ENCODE data around the gene MRPL21. TPM values are rescaled to one million over a fixed set of nuclear protein-coding genes. Genes with fewer than 3 reads are reported as not detected.

MRPL21 gene
- total and polyA plus RNA-seq, 2 donors (not counting 1 experiment from before 2014, with no cell fraction given): 23.8 to 35.8 TPM

DNA sequence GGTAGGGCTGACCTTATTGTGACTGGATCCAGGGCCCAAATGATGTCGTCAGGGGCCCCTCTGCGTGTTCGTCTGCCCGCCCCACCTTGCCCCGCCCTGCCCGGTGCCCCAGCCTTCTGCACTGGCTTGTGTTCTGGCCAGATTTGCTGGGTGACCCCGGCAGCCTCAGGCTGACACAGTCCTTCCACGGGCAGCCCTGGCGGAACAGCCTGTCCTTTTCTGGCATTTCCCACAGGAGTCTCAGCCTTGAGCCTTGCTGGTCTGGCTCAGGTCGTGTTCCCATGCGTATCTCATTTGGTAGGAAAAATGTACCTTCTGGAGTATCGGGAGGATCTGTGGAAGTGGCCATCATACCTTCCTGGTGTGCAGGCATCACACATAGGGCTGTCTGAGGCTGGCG lies 31.0 kb upstream of the MRPL21 start:
- H3K4me3 Mint-ChIP-seq: no peak overlapping the region
- Histone ChIP-seq H3K36me3 (replicated peaks in 1 of 2; ENCODE audit: control extremely low read depth in 1 of 2, control insufficient read depth in 1 of 2, extremely low read depth in 1 of 2, insufficient read depth in 2 of 2, low read length in 1 of 2) (peaks cover 0 to 57% of the 10 kb centered on the region in 2 experiments), H3K4me1 (ENCODE audit: control insufficient read depth in 2 of 2, insufficient read depth in 2 of 2, low read length in 2 of 2) (no peaks in the 10 kb centered on the region), H4K20me1 (ENCODE audit: control insufficient read depth, insufficient read depth, low read length, poor library complexity, severe bottlenecking) (no peaks in the 10 kb centered on the region), H3K79me2 (ENCODE audit: control insufficient read depth, insufficient read depth, low read length) (no peaks in the 10 kb centered on the region), H3K27ac (ENCODE audit: low read length in 2 of 2) (no peak overlapping the region), H3K4me3 (ENCODE audit: control extremely low read depth in 1 of 5, extremely low read depth in 1 of 5, insufficient read depth in 1 of 5, low read depth in 2 of 5, low read length in 4 of 5) (no peak overlapping the region), H3K4me2 (replicated peaks; ENCODE audit: low read depth, low read length, poor library complexity, severe bottlenecking) (no peak overlapping the region), H2AFZ (ENCODE audit: insufficient read depth, low read depth, low read length, poor library complexity, severe bottlenecking) (no peak overlapping the region), H3K9ac (ENCODE audit: low read length) (no peak overlapping the region), H3K27me3 (replicated peaks in 1 of 4; ENCODE audit: control extremely low read depth in 1 of 4, control insufficient read depth in 3 of 4, insufficient read depth in 4 of 4, low read length in 3 of 4) (no peaks in the 10 kb centered on the region), H3K9me3 (ENCODE audit: control extremely low read depth in 1 of 3, control insufficient read depth in 2 of 3, insufficient read depth in 1 of 3, low read length in 2 of 3) (no peaks in the 10 kb centered on the region)
- H3K4me1 Mint-ChIP-seq: no peaks in the 10 kb centered on the region
- no peak for DNase-seq
- TF ChIP-seq, protein P1, sequence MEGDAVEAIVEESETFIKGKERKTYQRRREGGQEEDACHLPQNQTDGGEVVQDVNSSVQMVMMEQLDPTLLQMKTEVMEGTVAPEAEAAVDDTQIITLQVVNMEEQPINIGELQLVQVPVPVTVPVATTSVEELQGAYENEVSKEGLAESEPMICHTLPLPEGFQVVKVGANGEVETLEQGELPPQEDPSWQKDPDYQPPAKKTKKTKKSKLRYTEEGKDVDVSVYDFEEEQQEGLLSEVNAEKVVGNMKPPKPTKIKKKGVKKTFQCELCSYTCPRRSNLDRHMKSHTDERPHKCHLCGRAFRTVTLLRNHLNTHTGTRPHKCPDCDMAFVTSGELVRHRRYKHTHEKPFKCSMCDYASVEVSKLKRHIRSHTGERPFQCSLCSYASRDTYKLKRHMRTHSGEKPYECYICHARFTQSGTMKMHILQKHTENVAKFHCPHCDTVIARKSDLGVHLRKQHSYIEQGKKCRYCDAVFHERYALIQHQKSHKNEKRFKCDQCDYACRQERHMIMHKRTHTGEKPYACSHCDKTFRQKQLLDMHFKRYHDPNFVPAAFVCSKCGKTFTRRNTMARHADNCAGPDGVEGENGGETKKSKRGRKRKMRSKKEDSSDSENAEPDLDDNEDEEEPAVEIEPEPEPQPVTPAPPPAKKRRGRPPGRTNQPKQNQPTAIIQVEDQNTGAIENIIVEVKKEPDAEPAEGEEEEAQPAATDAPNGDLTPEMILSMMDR (IDR thresholded peaks at IDR 0.05): no peak
- no peak for TF ChIP-seq EZH2 (IDR thresholded peaks at IDR 0.05; ENCODE audit: borderline replicate concordance, insufficient read depth, low read depth, low read length, poor library complexity, severe bottlenecking)
- no peaks in the 10 kb centered on the region for H3K27me3 Mint-ChIP-seq
- ChIA-PET POLR2A (no interaction called here), CTCF (no interaction called here)
- WGBS (ENCODE audit: insufficient coverage): over 99% methylated on average over 13 of the region's 13 CpGs
- no peak overlapping the region for H3K27ac Mint-ChIP-seq
- intact Hi-C loops (cut with micrococcal nuclease): no loop called here
- no peak for ATAC-seq (ENCODE audit: low read depth)
- no peaks in the 10 kb centered on the region for H3K9me3 Mint-ChIP-seq (ENCODE audit: insufficient read depth)

DNA sequence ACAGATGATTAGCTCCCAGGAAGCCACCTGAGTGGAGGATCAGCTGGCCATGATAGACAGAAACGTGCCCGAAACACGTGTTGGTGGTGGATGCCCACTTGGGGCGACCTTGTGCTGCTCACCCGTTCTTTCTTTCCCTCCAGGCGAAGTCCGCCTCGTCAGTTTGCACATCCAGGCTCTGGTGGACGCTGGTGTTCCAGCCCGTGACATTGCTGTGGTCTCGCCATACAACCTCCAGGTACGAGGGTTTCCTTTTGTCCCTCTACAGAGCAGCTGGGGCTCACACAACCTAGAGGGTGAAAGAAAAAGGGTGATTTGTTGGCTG lies 30.7 kb upstream of the MRPL21 start:
- DNase-seq (no peak), ATAC-seq (ENCODE audit: low read depth) (no peak)
- Histone ChIP-seq H3K36me3 (replicated peaks in 1 of 2; ENCODE audit: control extremely low read depth in 1 of 2, control insufficient read depth in 1 of 2, extremely low read depth in 1 of 2, insufficient read depth in 2 of 2, low read length in 1 of 2) (peaks cover 0 to 57% of the 10 kb centered on the region in 2 experiments), H3K4me2 (replicated peaks; ENCODE audit: low read depth, low read length, poor library complexity, severe bottlenecking) (no peak overlapping the region), H3K27ac (ENCODE audit: low read length in 2 of 2) (no peak overlapping the region), H3K4me1 (ENCODE audit: control insufficient read depth in 2 of 2, insufficient read depth in 2 of 2, low read length in 2 of 2) (no peaks in the 10 kb centered on the region), H4K20me1 (ENCODE audit: control insufficient read depth, insufficient read depth, low read length, poor library complexity, severe bottlenecking) (no peaks in the 10 kb centered on the region), H3K79me2 (ENCODE audit: control insufficient read depth, insufficient read depth, low read length) (no peaks in the 10 kb centered on the region), H2AFZ (ENCODE audit: insufficient read depth, low read depth, low read length, poor library complexity, severe bottlenecking) (no peak overlapping the region), H3K4me3 (ENCODE audit: control extremely low read depth in 1 of 5, extremely low read depth in 1 of 5, insufficient read depth in 1 of 5, low read depth in 2 of 5, low read length in 4 of 5) (no peak overlapping the region), H3K27me3 (replicated peaks in 1 of 4; ENCODE audit: control extremely low read depth in 1 of 4, control insufficient read depth in 3 of 4, insufficient read depth in 4 of 4, low read length in 3 of 4) (no peaks in the 10 kb centered on the region), H3K9me3 (ENCODE audit: control extremely low read depth in 1 of 3, control insufficient read depth in 2 of 3, insufficient read depth in 1 of 3, low read length in 2 of 3) (no peaks in the 10 kb centered on the region), H3K9ac (ENCODE audit: low read length) (no peak overlapping the region)
- Mint-ChIP-seq H3K27ac (no peak overlapping the region), H3K9me3 (ENCODE audit: insufficient read depth) (no peaks in the 10 kb centered on the region), H3K27me3 (no peaks in the 10 kb centered on the region), H3K4me1 (no peaks in the 10 kb centered on the region), H3K4me3 (no peak overlapping the region)
- TF ChIP-seq EZH2 (IDR thresholded peaks at IDR 0.05; ENCODE audit: borderline replicate concordance, insufficient read depth, low read depth, low read length, poor library complexity, severe bottlenecking): no peak
- CTCF ChIA-PET: no interaction called here
- intact Hi-C loops (cut with micrococcal nuclease): no loop called here
- POLR2A ChIA-PET: no interaction called here
- 97% methylated on average over 12 of the region's 12 CpGs for WGBS (ENCODE audit: insufficient coverage)
